SK-N-SH (cell line): ENCODE results near the gene OR5L1.

Source experiments
- JUND ChIP-seq: IDR thresholded peaks from 2 replicates; pipeline ENCODE4 v1.4.0; 2012
- NRF1 ChIP-seq: IDR thresholded peaks from 2 replicates; pipeline ENCODE4 v1.6.1; 2012; ENCODE audit warnings: low read depth, mild to moderate bottlenecking, low read length
- POLR2AphosphoS5 ChIP-seq: IDR thresholded peaks from 2 replicates; pipeline ENCODE4 v1.6.1; 2012; ENCODE audit warnings: low read depth, low read length
- RFX5 ChIP-seq: IDR thresholded peaks from 2 replicates; pipeline ENCODE4 v1.6.1; 2012; ENCODE audit warnings: mild to moderate bottlenecking, improper control_type of control experiment, low read length
- TAF1 ChIP-seq: IDR thresholded peaks from 2 replicates; pipeline ENCODE4 v1.6.1; 2012; ENCODE audit warnings: low read depth, mild to moderate bottlenecking, low read length, moderate library complexity, borderline replicate concordance
- TF ChIP-seq, protein P1 (sequence below): fragments of 200-600 bp; sonication (generic); IDR thresholded peaks from 2 replicates; pipeline ENCODE4 v1.6.1; 2017; ENCODE audit warnings: antibody characterized with exemption, mild to moderate bottlenecking, moderate library complexity
- TF ChIP-seq, protein P2 (sequence below): IDR thresholded peaks from 2 replicates; pipeline ENCODE4 v1.6.1; 2012; ENCODE audit warnings: mild to moderate bottlenecking, low read depth, low read length, moderate library complexity

DNA sequence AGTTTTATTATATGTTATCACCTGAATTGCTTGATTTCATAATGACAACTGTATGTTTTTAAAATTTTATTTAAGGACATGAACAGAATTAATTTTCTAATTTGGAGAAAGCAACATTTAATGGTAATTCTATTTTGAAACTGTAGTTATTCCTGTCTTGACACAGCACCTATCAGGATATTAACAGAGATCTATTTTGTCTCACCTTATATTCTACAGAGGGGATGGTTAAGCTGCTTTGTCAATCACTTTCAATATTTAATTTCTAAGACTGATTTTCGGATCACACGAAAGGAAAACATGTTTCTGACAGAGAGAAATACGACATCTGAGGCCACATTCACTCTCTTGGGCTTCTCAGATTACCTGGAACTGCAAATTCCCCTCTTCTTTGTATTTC lies 27.3 kb downstream of the OR5L1 start, which contains the start of gene OR5D16:
- TF ChIP-seq, protein P1, sequence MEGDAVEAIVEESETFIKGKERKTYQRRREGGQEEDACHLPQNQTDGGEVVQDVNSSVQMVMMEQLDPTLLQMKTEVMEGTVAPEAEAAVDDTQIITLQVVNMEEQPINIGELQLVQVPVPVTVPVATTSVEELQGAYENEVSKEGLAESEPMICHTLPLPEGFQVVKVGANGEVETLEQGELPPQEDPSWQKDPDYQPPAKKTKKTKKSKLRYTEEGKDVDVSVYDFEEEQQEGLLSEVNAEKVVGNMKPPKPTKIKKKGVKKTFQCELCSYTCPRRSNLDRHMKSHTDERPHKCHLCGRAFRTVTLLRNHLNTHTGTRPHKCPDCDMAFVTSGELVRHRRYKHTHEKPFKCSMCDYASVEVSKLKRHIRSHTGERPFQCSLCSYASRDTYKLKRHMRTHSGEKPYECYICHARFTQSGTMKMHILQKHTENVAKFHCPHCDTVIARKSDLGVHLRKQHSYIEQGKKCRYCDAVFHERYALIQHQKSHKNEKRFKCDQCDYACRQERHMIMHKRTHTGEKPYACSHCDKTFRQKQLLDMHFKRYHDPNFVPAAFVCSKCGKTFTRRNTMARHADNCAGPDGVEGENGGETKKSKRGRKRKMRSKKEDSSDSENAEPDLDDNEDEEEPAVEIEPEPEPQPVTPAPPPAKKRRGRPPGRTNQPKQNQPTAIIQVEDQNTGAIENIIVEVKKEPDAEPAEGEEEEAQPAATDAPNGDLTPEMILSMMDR = no peak
- TF ChIP-seq, protein P2, sequence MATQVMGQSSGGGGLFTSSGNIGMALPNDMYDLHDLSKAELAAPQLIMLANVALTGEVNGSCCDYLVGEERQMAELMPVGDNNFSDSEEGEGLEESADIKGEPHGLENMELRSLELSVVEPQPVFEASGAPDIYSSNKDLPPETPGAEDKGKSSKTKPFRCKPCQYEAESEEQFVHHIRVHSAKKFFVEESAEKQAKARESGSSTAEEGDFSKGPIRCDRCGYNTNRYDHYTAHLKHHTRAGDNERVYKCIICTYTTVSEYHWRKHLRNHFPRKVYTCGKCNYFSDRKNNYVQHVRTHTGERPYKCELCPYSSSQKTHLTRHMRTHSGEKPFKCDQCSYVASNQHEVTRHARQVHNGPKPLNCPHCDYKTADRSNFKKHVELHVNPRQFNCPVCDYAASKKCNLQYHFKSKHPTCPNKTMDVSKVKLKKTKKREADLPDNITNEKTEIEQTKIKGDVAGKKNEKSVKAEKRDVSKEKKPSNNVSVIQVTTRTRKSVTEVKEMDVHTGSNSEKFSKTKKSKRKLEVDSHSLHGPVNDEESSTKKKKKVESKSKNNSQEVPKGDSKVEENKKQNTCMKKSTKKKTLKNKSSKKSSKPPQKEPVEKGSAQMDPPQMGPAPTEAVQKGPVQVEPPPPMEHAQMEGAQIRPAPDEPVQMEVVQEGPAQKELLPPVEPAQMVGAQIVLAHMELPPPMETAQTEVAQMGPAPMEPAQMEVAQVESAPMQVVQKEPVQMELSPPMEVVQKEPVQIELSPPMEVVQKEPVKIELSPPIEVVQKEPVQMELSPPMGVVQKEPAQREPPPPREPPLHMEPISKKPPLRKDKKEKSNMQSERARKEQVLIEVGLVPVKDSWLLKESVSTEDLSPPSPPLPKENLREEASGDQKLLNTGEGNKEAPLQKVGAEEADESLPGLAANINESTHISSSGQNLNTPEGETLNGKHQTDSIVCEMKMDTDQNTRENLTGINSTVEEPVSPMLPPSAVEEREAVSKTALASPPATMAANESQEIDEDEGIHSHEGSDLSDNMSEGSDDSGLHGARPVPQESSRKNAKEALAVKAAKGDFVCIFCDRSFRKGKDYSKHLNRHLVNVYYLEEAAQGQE = no peak
- TF ChIP-seq JUND = no peak
- no peak for TF ChIP-seq POLR2AphosphoS5
- no peak for TF ChIP-seq NRF1
- no peak for TF ChIP-seq RFX5
- no peak for TF ChIP-seq TAF1
